WTC11 (cell line): ENCODE data around the gene RTKN2. TPM values are rescaled to one million over a fixed set of nuclear protein-coding genes. Genes with fewer than 3 reads are reported as not detected.

ENCODE experiments used
- ATAC-seq: fragments of 200-7000 bp; cut with Tn5 transposase; 2 replicates; pipeline ENCODE4 v1.10.0; 2021; ENCODE audit warnings: mild to moderate bottlenecking, moderate library complexity
- CTCF ChIA-PET: fragments of 300-600 bp; sonication (Branson Sonifier 250); formaldehyde crosslinking; loops from one replicate; lab custom pipeline; 2021; ENCODE audit warnings: antibody characterized with exemption; lab: Charles Lee
- POLR2A ChIA-PET: fragments of 350-600 bp; sonication (Branson Sonifier 250); formaldehyde crosslinking; loops from one replicate; lab custom pipeline; 2021; ENCODE audit warnings: antibody characterized with exemption; lab: Charles Lee
- DNase-seq: peaks from one replicate; pipeline ENCODE4 v3.0.0; 2021; ENCODE audit warnings: low spot score
- H3K27ac Mint-ChIP-seq: 2 replicates; pipeline ENCODE4 v1.8.0; 2021; ENCODE audit warnings: mixed read lengths
- H3K27me3 Mint-ChIP-seq: 2 replicates; pipeline ENCODE4 v1.8.0; 2021; ENCODE audit warnings: low read depth, mild to moderate bottlenecking, moderate library complexity, mixed read lengths
- H3K36me3 Mint-ChIP-seq: 2 replicates; pipeline ENCODE4 v1.8.0; 2021; ENCODE audit warnings: mixed read lengths
- H3K4me1 Mint-ChIP-seq: 2 replicates; pipeline ENCODE4 v1.8.0; 2022; ENCODE audit warnings: mixed read lengths
- H3K4me3 Mint-ChIP-seq: 2 replicates; pipeline ENCODE4 v1.8.0; 2021; ENCODE audit warnings: mild to moderate bottlenecking, moderate library complexity, mixed read lengths
- H3K9me3 Mint-ChIP-seq: 2 replicates; pipeline ENCODE4 v1.8.0; 2021; ENCODE audit warnings: mixed read lengths
- AR ChIP-seq: fragments of 250-450 bp; sonication (Bioruptor Pico); IDR thresholded peaks from 2 replicates; pipeline ENCODE4 v1.9.0; 2021; ENCODE audit warnings: mild to moderate bottlenecking
- ARID4B ChIP-seq: sonication (generic); formaldehyde crosslinking; IDR thresholded peaks from 2 replicates; pipeline ENCODE4 v1.8.0; 2023; ENCODE audit warnings: missing genetic modification reagents, mild to moderate bottlenecking, borderline replicate concordance
- ATF6 ChIP-seq: sonication (generic); formaldehyde crosslinking; IDR thresholded peaks from 2 replicates; pipeline ENCODE4 v1.8.1; 2023; ENCODE audit warnings: mild to moderate bottlenecking, missing genetic modification reagents
- CREB1 ChIP-seq: sonication (generic); formaldehyde crosslinking; IDR thresholded peaks from 2 replicates; pipeline ENCODE4 v1.8.0; 2023; ENCODE audit warnings: mild to moderate bottlenecking, missing genetic modification reagents
- ELF4 ChIP-seq: sonication (generic); formaldehyde crosslinking; IDR thresholded peaks from 2 replicates; pipeline ENCODE4 v1.8.1; 2022; ENCODE audit warnings: low read depth, mild to moderate bottlenecking, moderate library complexity, missing genetic modification reagents
- FOXP4 ChIP-seq: sonication (generic); formaldehyde crosslinking; IDR thresholded peaks from 2 replicates; pipeline ENCODE4 v1.8.0; 2022; ENCODE audit warnings: mild to moderate bottlenecking, missing genetic modification reagents
- GABPB1 ChIP-seq: sonication (generic); formaldehyde crosslinking; IDR thresholded peaks from 2 replicates; pipeline ENCODE4 v1.8.1; 2023; ENCODE audit warnings: mild to moderate bottlenecking, missing genetic modification reagents
- HMGA2 ChIP-seq: fragments of 250-450 bp; sonication (Bioruptor Pico); IDR thresholded peaks from 2 replicates; pipeline ENCODE4 v1.4.0; 2021; ENCODE audit warnings: mild to moderate bottlenecking, moderate library complexity
- HMGXB4 ChIP-seq: sonication (generic); formaldehyde crosslinking; IDR thresholded peaks from 2 replicates; pipeline ENCODE4 v1.8.1; 2023; ENCODE audit warnings: mild to moderate bottlenecking, moderate library complexity, missing genetic modification reagents
- JAZF1 ChIP-seq: fragments of 250-450 bp; sonication (Bioruptor Pico); IDR thresholded peaks from 2 replicates; pipeline ENCODE4 v1.9.0; 2021; ENCODE audit warnings: moderate library complexity, mild to moderate bottlenecking, inconsistent platforms
- KAT7 ChIP-seq: sonication (generic); formaldehyde crosslinking; IDR thresholded peaks from 2 replicates; pipeline ENCODE4 v1.8.1; 2023; ENCODE audit warnings: missing genetic modification reagents, mild to moderate bottlenecking, borderline replicate concordance
- MLX ChIP-seq: sonication (generic); formaldehyde crosslinking; IDR thresholded peaks from 2 replicates; pipeline ENCODE4 v1.8.1; 2023; ENCODE audit warnings: mild to moderate bottlenecking, missing genetic modification reagents, moderate library complexity
- MYBL2 ChIP-seq: sonication (generic); formaldehyde crosslinking; IDR thresholded peaks from 2 replicates; pipeline ENCODE4 v1.8.1; 2023; ENCODE audit warnings: mild to moderate bottlenecking, moderate library complexity, missing genetic modification reagents
- STAT6 ChIP-seq: sonication (generic); formaldehyde crosslinking; conservative IDR thresholded peaks from 2 replicates; pipeline ENCODE4 v1.8.1; 2023; ENCODE audit warnings: mild to moderate bottlenecking, low read depth, missing genetic modification reagents, moderate library complexity
- TEAD1 ChIP-seq: sonication (generic); formaldehyde crosslinking; IDR thresholded peaks from 2 replicates; pipeline ENCODE4 v1.8.0; 2022; ENCODE audit warnings: mild to moderate bottlenecking, missing genetic modification reagents
- TP53 ChIP-seq: sonication (generic); formaldehyde crosslinking; IDR thresholded peaks from 2 replicates; pipeline ENCODE4 v1.8.1; 2023; ENCODE audit warnings: mild to moderate bottlenecking, missing genetic modification reagents
- ZMAT4 ChIP-seq: fragments of 250-450 bp; sonication (Bioruptor Pico); IDR thresholded peaks from 2 replicates; pipeline ENCODE4 v1.9.0; 2021; ENCODE audit warnings: mild to moderate bottlenecking
- ZNF671 ChIP-seq: fragments of 250-450 bp; sonication (Bioruptor Pico); IDR thresholded peaks from 2 replicates; pipeline ENCODE4 v1.8.0; 2021; ENCODE audit warnings: mild to moderate bottlenecking
- total RNA-seq: library from RNA; stranded (reverse); gene quantifications from 3 replicates; pipeline ENCODE4 v1.2.3, GENCODE V29; 2021
- TF ChIP-seq, protein P1 (sequence below): fragments of 250-450 bp; sonication (Bioruptor Pico); conservative IDR thresholded peaks from 2 replicates; pipeline ENCODE4 v1.9.0; 2021; ENCODE audit warnings: mild to moderate bottlenecking

Gene RTKN2
- total RNA-seq, 1 experiment from 2014 or later = 20.5 TPM

GRCh38 chr10:62182595-62182994 lies 86.0 kb downstream of the RTKN2 start:
- ATAC-seq (no peak), DNase-seq (no peak)
- TF ChIP-seq TEAD1 (no peak), STAT6 (CRISPR knock-in tag) (no peak), ELF4 (CRISPR knock-in tag) (no peak), GABPB1 (CRISPR knock-in tag) (no peak), AR (CRISPR knock-in tag) (no peak), ZNF671 (CRISPR knock-in tag) (no peak), MLX (CRISPR knock-in tag) (no peak), JAZF1 (CRISPR knock-in tag) (no peak), HMGXB4 (CRISPR knock-in tag) (no peak), CREB1 (no peak), TP53 (no peak), MYBL2 (CRISPR knock-in tag) (no peak), ARID4B (no peak), ATF6 (CRISPR knock-in tag) (no peak), KAT7 (no peak), FOXP4 (CRISPR knock-in tag) (no peak), HMGA2 (CRISPR knock-in tag) (no peak), ZMAT4 (CRISPR knock-in tag) (no peak)
- TF ChIP-seq, protein P1, sequence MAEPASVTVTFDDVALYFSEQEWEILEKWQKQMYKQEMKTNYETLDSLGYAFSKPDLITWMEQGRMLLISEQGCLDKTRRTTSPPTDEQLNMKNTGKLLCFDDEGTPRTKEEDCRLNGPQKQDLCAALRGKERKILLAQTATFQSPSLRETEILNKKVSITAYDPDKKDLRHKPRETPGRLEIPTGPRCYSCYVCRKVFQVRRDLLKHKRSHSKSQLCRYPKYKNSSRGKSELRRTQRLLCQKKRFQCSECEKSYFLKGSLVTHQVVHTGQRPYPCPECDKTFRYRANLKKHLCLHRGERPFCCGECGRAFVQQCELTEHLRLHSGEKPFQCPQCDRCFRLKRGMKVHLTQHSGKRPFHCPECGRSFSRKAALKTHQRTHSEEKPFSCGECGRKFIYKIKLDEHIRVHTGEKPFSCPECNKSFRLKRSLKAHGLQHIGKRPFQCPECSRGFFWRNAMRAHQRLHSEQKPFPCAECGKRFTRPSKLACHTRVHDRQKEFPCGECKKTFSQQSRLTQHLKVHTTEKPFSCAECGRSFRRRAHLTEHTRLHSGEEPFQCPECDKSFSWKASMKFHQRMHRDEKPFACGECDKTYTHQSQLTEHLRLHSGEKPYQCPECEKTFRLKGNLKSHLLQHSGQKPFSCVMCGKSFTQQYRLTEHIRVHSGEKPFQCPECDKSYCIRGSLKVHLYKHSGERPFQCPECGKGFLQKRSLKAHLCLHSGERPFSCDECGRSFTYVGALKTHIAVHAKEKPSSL (CRISPR knock-in tag) = no peak
- no peak overlapping the region for H3K27ac Mint-ChIP-seq
- ChIA-PET CTCF (no interaction called here), POLR2A (no interaction called here)
- H3K27me3 Mint-ChIP-seq = no peaks in the 10 kb centered on the region
- peaks cover 11% of the 10 kb centered on the region for H3K36me3 Mint-ChIP-seq
- peaks cover 17% of the 10 kb centered on the region for H3K9me3 Mint-ChIP-seq
- no peak overlapping the region for H3K4me3 Mint-ChIP-seq
- peaks cover 33% of the 10 kb centered on the region for H3K4me1 Mint-ChIP-seq
